HCEC 1CT (cell line): ENCODE measurements around the gene ADIPOR2.
A peak's percentile ranks its signal among the peaks of the same experiment; 100 is the strongest.
"Not testable (repeated sequence)": the region's sequence is repeated elsewhere in the genome, so short reads cannot be mapped to it uniquely, and the experiment has no call there.

Experiments used
- DNase-seq: peaks from one replicate; pipeline ENCODE4 v3.0.0-alpha.2; 2017

ADIPOR2 gene

GRCh38 chr12:1705774-1706631, 15.1 kb downstream of the ADIPOR2 start:
- peak; percentile 60 for DNase-seq

GRCh38 chr12:1706632-1706980, 15.7 kb downstream of the ADIPOR2 start:
- no peak for DNase-seq

- no peak for DNase-seq
Measured at GRCh38 chr12:1707051-1707450, 16.2 kb downstream of the ADIPOR2 start.

GRCh38 chr12:1709968-1710367, 19.1 kb downstream of the ADIPOR2 start:
- not testable (repeated sequence) for DNase-seq

GRCh38 chr12:1710870-1711269, 20.0 kb downstream of the ADIPOR2 start:
- DNase-seq, result not testable (repeated sequence)

- DNase-seq, result peak; percentile 13
Measured at GRCh38 chr12:1711536-1712211, 20.8 kb downstream of the ADIPOR2 start.

GRCh38 chr12:1712305-1712704, 21.4 kb downstream of the ADIPOR2 start:
- not testable (repeated sequence) for DNase-seq

GRCh38 chr12:1712852-1713251, 22.0 kb downstream of the ADIPOR2 start:
- DNase-seq, result not testable (repeated sequence)

- DNase-seq, result not testable (repeated sequence)
Measured at GRCh38 chr12:1713783-1714348, 23.0 kb downstream of the ADIPOR2 start.

GRCh38 chr12:1715459-1715858, 24.6 kb downstream of the ADIPOR2 start:
- DNase-seq, result not testable (repeated sequence)

- DNase-seq, result peak; percentile 17
Measured at GRCh38 chr12:1716215-1716862, 25.5 kb downstream of the ADIPOR2 start.

GRCh38 chr12:1716911-1717310, 26.0 kb downstream of the ADIPOR2 start:
- peak; percentile 24 for DNase-seq

- DNase-seq, result no peak
Measured at GRCh38 chr12:1719139-1719538, 28.3 kb downstream of the ADIPOR2 start.

- no peak for DNase-seq
Measured at GRCh38 chr12:1720494-1720893, 29.6 kb downstream of the ADIPOR2 start.

GRCh38 chr12:1723721-1724120, 32.9 kb downstream of the ADIPOR2 start:
- no peak for DNase-seq

GRCh38 chr12:1724250-1724649, 33.4 kb downstream of the ADIPOR2 start:
- no peak for DNase-seq

- no peak for DNase-seq
Measured at GRCh38 chr12:1726753-1727152, 35.9 kb downstream of the ADIPOR2 start.

GRCh38 chr12:1728824-1729223, 38.0 kb downstream of the ADIPOR2 start:
- no peak for DNase-seq

GRCh38 chr12:1731019-1731687, 40.3 kb downstream of the ADIPOR2 start:
- no peak for DNase-seq

- DNase-seq, result not testable (repeated sequence)
Measured at GRCh38 chr12:1731688-1732078, 40.8 kb downstream of the ADIPOR2 start.

- no peak for DNase-seq
Measured at GRCh38 chr12:1732914-1733313, 42.0 kb downstream of the ADIPOR2 start.

GRCh38 chr12:1733712-1734111, 42.8 kb downstream of the ADIPOR2 start:
- DNase-seq, result not testable (repeated sequence)
